HEK293 (cell line): ENCODE data around the gene MATR3.

Source experiments
- CTCF ChIA-PET: fragments of 350-600 bp; formaldehyde crosslinking; extraction: SDS; loops from one replicate; lab custom pipeline; 2021; ENCODE audit warnings: antibody characterized with exemption; lab: Yijun Ruan, JAX
- POLR2A ChIA-PET: fragments of 300-600 bp; formaldehyde crosslinking; extraction: SDS; loops from one replicate; lab custom pipeline; 2020; ENCODE audit warnings: antibody characterized with exemption, inconsistent platforms; lab: Yijun Ruan, JAX
- H3K27ac ChIP-seq: fragments of 200-500 bp; sonication (Bioruptor generic); 2 replicates; pipeline ENCODE4 v1.5.1; 2014; ENCODE audit warnings: low read depth, low read length, control low read depth, inconsistent platforms; ENCODE audit errors: extremely low read depth
- H3K36me3 ChIP-seq, 2 experiments: fragments of 200-500 bp in 1 of 2; sonication (Bioruptor generic) in 1 of 2; 1 replicate in 1 of 2; 2 replicates in 1 of 2; pipeline ENCODE4 v1.5.1; 2014 to 2017; ENCODE audit warnings: inconsistent platforms in 2 of 2, low read length in 2 of 2; ENCODE audit not compliant: control insufficient read depth in 2 of 2, insufficient read depth in 1 of 2
- H3K4me1 ChIP-seq: fragments of 200-500 bp; sonication (Bioruptor generic); 2 replicates; pipeline ENCODE4 v1.5.1; 2014; ENCODE audit warnings: mild to moderate bottlenecking, low read length, inconsistent platforms; ENCODE audit not compliant: control insufficient read depth, insufficient read depth
- H3K4me3 ChIP-seq: 2 replicates; pipeline ENCODE4 v1.5.1; 2011; ENCODE audit warnings: low read depth, mild to moderate bottlenecking, control low read depth, low read length, moderate library complexity
- H3K9me3 ChIP-seq: fragments of 200-500 bp; sonication (Bioruptor generic); 2 replicates; pipeline ENCODE4 v1.5.1; 2014; ENCODE audit warnings: low read depth, low read length, inconsistent platforms; ENCODE audit not compliant: control insufficient read depth, insufficient read depth
- PRDM1 ChIP-seq: fragments of 450-650 bp; formaldehyde crosslinking; IDR thresholded peaks from 2 replicates; pipeline ENCODE4; 2016; ENCODE audit warnings: missing biosample characterization, missing genetic modification characterization
- ZBTB17 ChIP-seq: fragments of 450-650 bp; formaldehyde crosslinking; IDR thresholded peaks from 2 replicates; pipeline ENCODE4 v1.5.1; 2016; ENCODE audit warnings: missing biosample characterization, missing genetic modification characterization
- ZBTB20 ChIP-seq: fragments of 450-650 bp; formaldehyde crosslinking; IDR thresholded peaks from 2 replicates; pipeline ENCODE4 v1.5.1; 2016; ENCODE audit warnings: missing biosample characterization, missing genetic modification characterization
- ZBTB21 ChIP-seq: fragments of 450-650 bp; formaldehyde crosslinking; IDR thresholded peaks from 2 replicates; pipeline ENCODE4 v1.5.1; 2017; ENCODE audit warnings: missing biosample characterization, missing genetic modification characterization
- ZBTB8A ChIP-seq: fragments of 450-650 bp; formaldehyde crosslinking; IDR thresholded peaks from 2 replicates; pipeline ENCODE4 v1.5.1; 2016; ENCODE audit warnings: missing biosample characterization, missing genetic modification characterization
- ZNF184 ChIP-seq: fragments of 450-650 bp; IDR thresholded peaks from 2 replicates; pipeline ENCODE4 v1.5.1; 2018; ENCODE audit warnings: missing biosample characterization, mild to moderate bottlenecking, missing genetic modification characterization
- ZNF239 ChIP-seq: fragments of 450-650 bp; formaldehyde crosslinking; IDR thresholded peaks from 2 replicates; pipeline ENCODE4 v1.5.1; 2016; ENCODE audit warnings: missing biosample characterization, missing genetic modification characterization
- ZNF26 ChIP-seq: fragments of 450-650 bp; formaldehyde crosslinking; IDR thresholded peaks from 2 replicates; pipeline ENCODE4 v1.5.1; 2016; ENCODE audit warnings: missing biosample characterization, missing genetic modification characterization
- ZNF433 ChIP-seq: fragments of 450-650 bp; formaldehyde crosslinking; IDR thresholded peaks from 2 replicates; pipeline ENCODE4 v1.5.1; 2016; ENCODE audit warnings: missing biosample characterization, missing genetic modification characterization, low read depth
- ZNF549 ChIP-seq: fragments of 450-650 bp; IDR thresholded peaks from 2 replicates; pipeline ENCODE4 v1.5.1; 2018; ENCODE audit warnings: missing biosample characterization, missing genetic modification characterization, mild to moderate bottlenecking, inconsistent platforms, moderate library complexity
- ZNF610 ChIP-seq: fragments of 450-650 bp; formaldehyde crosslinking; IDR thresholded peaks from 2 replicates; pipeline ENCODE4 v1.5.1; 2016; ENCODE audit warnings: missing biosample characterization, missing genetic modification characterization, borderline replicate concordance
- ZNF677 ChIP-seq: fragments of 450-650 bp; IDR thresholded peaks from 2 replicates; pipeline ENCODE4 v1.5.0; 2018; ENCODE audit warnings: missing biosample characterization, mild to moderate bottlenecking, missing genetic modification characterization, moderate library complexity
- ZNF843 ChIP-seq: fragments of 450-650 bp; formaldehyde crosslinking; IDR thresholded peaks from 2 replicates; pipeline ENCODE4 v1.5.1; 2016; ENCODE audit warnings: missing biosample characterization, missing genetic modification characterization
- TF ChIP-seq, protein P1 (sequence below): sonication (generic); formaldehyde crosslinking; IDR thresholded peaks from 2 replicates; pipeline ENCODE4 v1.8.1; 2022; ENCODE audit warnings: mild to moderate bottlenecking, moderate library complexity, missing genetic modification reagents
- TF ChIP-seq, protein P2 (sequence below): fragments of 450-650 bp; formaldehyde crosslinking; IDR thresholded peaks from 2 replicates; pipeline ENCODE4 v1.5.1; 2017; ENCODE audit warnings: missing biosample characterization, missing genetic modification characterization
- TF ChIP-seq, protein P3 (sequence below): fragments of 450-650 bp; formaldehyde crosslinking; IDR thresholded peaks from 2 replicates; pipeline ENCODE4 v1.5.1; 2016; ENCODE audit warnings: missing biosample characterization, missing genetic modification characterization
- TF ChIP-seq, protein P4 (sequence below): fragments of 450-650 bp; formaldehyde crosslinking; IDR thresholded peaks from 2 replicates; pipeline ENCODE4 v1.5.1; 2016; ENCODE audit warnings: missing biosample characterization, missing genetic modification characterization

MATR3 gene

DNA sequence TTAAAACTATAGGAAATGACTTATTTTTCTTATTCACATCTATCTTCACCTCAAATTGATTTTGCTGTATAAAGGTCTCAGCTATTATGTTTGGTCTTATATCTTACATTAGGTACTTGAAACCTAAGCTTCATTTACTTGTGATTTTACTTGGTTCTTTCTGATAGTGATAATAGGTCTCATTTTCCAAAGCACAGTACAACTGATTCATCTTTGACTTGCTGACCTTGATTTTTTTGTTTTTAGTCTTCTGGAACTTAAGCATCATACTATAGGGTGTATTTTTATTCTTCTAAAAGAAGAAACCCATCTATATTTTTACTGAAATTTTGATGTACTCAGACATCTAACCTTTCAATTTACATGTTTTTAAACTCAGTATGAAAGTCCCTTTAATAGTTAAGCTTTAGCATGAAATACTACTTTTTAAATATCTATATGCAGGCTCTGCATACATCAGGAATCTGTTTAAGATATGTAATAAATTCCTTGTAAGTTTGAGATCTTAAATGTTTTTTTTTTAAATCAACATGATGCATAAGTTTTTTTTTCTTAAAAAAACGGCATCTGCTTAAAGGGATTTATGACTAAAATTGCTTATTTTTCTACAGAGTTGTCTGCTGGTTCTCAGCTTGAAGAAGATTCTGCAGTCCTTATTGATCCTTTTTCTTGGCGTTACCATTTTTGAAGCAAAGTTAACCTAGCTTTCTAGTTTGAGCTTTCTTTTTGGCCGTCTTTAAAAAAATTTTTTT is 13.3 kb downstream of the MATR3 start (continued):
- TF ChIP-seq, protein P1, sequence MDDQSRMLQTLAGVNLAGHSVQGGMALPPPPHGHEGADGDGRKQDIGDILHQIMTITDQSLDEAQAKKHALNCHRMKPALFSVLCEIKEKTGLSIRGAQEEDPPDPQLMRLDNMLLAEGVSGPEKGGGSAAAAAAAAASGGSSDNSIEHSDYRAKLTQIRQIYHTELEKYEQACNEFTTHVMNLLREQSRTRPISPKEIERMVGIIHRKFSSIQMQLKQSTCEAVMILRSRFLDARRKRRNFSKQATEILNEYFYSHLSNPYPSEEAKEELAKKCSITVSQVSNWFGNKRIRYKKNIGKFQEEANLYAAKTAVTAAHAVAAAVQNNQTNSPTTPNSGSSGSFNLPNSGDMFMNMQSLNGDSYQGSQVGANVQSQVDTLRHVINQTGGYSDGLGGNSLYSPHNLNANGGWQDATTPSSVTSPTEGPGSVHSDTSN, result no peak
- TF ChIP-seq ZNF843, result 0 out of 2 replicates have a peak, but pooled peaks have one; percentile 32
- TF ChIP-seq ZNF610 (tag by site-specific recombination), result no peak
- no peak for TF ChIP-seq ZBTB20
- TF ChIP-seq ZBTB17 (tag by site-specific recombination), result no peak
- TF ChIP-seq ZBTB21 (tag by site-specific recombination), result no peak
- TF ChIP-seq ZNF677, result no peak
- TF ChIP-seq, protein P2, sequence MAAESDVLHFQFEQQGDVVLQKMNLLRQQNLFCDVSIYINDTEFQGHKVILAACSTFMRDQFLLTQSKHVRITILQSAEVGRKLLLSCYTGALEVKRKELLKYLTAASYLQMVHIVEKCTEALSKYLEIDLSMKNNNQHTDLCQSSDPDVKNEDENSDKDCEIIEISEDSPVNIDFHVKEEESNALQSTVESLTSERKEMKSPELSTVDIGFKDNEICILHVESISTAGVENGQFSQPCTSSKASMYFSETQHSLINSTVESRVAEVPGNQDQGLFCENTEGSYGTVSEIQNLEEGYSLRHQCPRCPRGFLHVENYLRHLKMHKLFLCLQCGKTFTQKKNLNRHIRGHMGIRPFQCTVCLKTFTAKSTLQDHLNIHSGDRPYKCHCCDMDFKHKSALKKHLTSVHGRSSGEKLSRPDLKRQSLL (tag by site-specific recombination), result no peak
- no peak for TF ChIP-seq ZNF184 (tag by site-specific recombination)
- no peak for TF ChIP-seq ZNF239 (tag by site-specific recombination)
- TF ChIP-seq, all 188 proteins: peak for 4

GRCh38 chr5:139308797-139309196 is 15.3 kb downstream of the MATR3 start:
- Histone ChIP-seq H3K27ac (no peak overlapping the region), H3K36me3 (peaks cover 4 to 5% of the 10 kb centered on the region in 2 experiments)
- CTCF ChIA-PET, result no interaction called here

More at GRCh38 chr5:139308797-139309196, 15.3 kb downstream of the MATR3 start:
- Histone ChIP-seq H3K4me3 (no peak overlapping the region), H3K4me1 (peaks cover 83% of the 10 kb centered on the region), H3K9me3 (no peaks in the 10 kb centered on the region)
- POLR2A ChIA-PET, result interaction anchor here (0.6 kb wide), 1 partner anchor 130 kb away, joined by 3 read pairs; no protein-coding TSS in a partner anchor
- TF ChIP-seq ZNF549 (no peak), ZNF433 (tag by site-specific recombination) (no peak), ZNF26 (tag by site-specific recombination) (no peak), ZBTB8A (tag by site-specific recombination) (no peak), PRDM1 (tag by site-specific recombination) (peak; percentile 98), ZBTB17 (tag by site-specific recombination) (peak; percentile 76)
- TF ChIP-seq, protein P3, sequence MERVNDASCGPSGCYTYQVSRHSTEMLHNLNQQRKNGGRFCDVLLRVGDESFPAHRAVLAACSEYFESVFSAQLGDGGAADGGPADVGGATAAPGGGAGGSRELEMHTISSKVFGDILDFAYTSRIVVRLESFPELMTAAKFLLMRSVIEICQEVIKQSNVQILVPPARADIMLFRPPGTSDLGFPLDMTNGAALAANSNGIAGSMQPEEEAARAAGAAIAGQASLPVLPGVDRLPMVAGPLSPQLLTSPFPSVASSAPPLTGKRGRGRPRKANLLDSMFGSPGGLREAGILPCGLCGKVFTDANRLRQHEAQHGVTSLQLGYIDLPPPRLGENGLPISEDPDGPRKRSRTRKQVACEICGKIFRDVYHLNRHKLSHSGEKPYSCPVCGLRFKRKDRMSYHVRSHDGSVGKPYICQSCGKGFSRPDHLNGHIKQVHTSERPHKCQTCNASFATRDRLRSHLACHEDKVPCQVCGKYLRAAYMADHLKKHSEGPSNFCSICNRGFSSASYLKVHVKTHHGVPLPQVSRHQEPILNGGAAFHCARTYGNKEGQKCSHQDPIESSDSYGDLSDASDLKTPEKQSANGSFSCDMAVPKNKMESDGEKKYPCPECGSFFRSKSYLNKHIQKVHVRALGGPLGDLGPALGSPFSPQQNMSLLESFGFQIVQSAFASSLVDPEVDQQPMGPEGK (tag by site-specific recombination), result no peak
- TF ChIP-seq, protein P4, sequence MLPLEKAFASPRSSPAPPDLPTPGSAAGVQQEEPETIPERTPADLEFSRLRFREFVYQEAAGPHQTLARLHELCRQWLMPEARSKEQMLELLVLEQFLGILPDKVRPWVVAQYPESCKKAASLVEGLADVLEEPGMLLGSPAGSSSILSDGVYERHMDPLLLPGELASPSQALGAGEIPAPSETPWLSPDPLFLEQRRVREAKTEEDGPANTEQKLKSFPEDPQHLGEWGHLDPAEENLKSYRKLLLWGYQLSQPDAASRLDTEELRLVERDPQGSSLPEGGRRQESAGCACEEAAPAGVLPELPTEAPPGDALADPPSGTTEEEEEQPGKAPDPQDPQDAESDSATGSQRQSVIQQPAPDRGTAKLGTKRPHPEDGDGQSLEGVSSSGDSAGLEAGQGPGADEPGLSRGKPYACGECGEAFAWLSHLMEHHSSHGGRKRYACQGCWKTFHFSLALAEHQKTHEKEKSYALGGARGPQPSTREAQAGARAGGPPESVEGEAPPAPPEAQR, result no peak
